Activated T-helper 1 cell treated with Interleukin-2 at 50 U/mL for 16 hours (primary cell): ENCODE data around the gene TEDC1.
A peak's percentile ranks its signal among the peaks of the same experiment; 100 is the strongest.

ENCODE experiments used
- DNase-seq: peaks from one replicate; pipeline ENCODE4 v3.0.0-alpha.2; 2020; ENCODE audit warnings: low read depth

Gene TEDC1

DNA sequence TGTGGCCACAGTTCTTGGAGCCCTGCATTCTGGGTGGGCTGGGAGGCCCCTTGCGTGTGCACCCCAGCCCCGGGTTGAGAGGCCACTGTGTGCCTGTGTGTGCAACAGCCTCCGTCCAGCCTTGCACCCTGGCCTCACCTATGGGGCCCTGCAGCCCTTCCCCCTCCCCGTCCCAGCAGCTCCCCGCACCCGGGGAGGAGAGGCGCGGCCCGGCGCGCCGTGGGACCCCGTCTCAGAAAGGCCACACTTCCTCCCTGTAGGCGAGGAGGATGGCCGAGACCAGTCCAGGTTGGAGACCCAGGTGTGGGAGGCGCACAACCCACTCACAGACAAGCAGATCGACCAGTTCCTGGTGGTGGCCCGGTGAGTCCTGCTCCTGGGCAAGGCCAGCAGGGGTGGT lies 33.0 kb upstream of the TEDC1 start:
- no peak for DNase-seq

DNA sequence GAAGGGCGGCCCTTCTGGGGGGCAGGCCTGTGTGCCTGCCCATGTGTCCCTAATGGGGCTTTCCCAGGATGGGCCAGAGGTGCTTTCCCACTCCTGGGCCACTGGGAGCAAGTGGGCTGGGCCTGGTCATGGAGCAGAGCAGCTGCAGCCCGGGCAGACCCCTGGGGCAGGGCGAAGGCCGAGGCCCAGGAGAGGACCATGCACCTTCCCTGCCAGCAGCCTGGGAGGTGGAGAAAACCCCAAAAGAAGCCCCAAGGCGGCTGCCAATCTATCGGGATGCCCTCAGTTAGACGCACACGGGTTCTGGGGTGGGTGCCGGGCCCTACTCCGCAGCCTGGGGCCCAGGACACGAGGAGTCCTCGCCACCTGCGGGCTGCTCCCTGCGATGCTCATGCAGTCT lies 32.5 kb upstream of the TEDC1 start:
- DNase-seq = no peak

DNA sequence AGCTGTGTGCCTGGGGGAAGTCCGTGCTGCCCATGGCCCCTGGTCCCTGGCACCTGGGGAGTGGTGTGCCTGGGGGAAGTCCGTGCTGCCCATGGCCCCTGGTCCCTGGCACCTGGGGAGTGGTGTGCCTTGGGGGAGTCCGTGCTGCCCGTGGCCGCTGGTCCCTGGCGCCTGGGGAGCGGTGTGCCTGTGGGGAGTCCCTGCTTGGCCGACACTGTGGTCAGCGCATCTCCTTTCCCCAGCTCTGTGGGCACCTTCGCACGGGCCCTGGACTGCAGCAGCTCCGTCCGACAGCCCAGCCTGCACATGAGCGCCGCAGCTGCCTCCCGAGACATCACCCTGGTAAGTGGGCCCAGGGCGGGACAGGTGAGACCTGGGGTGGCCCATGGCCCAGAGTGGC lies 30.9 kb upstream of the TEDC1 start:
- DNase-seq = no peak

DNA sequence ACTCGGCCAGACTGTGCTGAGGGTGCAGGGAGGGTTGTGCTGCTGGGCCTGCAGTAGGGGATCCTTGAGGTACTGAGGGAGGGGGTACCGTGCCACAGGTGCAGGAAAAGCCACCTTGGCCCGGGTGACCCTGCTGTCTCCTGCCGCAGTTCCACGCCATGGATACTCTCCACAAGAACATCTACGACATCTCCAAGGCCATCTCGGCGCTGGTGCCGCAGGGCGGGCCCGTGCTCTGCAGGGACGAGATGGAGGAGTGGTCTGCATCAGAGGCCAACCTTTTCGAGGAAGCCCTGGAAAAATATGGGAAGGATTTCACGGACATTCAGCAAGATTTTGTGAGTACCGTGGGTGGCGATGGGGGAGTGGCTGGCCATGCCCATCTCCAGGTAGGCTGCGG lies 30.4 kb upstream of the TEDC1 start:
- DNase-seq = no peak

DNA sequence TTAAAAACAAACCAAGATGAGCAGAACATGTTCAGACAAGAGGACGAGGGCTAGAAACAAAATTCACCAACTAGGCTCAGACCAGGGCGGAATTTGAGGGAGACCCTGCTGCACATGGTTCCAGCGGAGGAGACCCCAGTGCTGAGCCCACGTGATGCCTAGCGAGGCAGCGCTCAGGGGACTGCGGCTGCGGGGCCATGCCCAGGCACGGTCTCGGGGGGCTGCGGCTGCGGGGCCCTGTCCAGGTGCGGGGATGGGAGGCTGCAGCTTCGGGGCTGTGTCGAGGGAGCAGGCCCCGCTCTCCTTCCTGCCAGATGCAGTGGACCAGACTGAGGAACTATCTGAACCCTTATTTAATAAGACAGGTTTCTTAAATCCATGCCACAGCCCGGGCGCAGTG lies 29.1 kb upstream of the TEDC1 start:
- no peak for DNase-seq

DNA sequence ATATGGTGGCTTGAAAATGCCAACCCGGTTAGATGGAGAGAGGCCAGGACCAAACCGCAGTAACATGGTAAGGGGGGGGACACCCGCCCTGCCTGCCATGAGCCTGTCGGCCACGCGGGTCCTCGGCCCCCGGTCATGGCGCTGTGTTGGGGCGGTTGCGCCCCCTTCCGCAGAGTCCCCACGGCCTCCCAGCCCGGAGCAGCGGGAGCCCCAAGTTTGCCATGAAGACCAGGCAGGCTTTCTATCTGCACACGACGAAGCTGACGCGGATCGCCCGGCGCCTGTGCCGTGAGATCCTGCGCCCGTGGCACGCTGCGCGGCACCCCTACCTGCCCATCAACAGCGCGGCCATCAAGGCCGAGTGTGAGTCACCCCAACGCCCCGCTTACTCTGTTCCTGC lies 26.5 kb upstream of the TEDC1 start:
- no peak for DNase-seq

DNA sequence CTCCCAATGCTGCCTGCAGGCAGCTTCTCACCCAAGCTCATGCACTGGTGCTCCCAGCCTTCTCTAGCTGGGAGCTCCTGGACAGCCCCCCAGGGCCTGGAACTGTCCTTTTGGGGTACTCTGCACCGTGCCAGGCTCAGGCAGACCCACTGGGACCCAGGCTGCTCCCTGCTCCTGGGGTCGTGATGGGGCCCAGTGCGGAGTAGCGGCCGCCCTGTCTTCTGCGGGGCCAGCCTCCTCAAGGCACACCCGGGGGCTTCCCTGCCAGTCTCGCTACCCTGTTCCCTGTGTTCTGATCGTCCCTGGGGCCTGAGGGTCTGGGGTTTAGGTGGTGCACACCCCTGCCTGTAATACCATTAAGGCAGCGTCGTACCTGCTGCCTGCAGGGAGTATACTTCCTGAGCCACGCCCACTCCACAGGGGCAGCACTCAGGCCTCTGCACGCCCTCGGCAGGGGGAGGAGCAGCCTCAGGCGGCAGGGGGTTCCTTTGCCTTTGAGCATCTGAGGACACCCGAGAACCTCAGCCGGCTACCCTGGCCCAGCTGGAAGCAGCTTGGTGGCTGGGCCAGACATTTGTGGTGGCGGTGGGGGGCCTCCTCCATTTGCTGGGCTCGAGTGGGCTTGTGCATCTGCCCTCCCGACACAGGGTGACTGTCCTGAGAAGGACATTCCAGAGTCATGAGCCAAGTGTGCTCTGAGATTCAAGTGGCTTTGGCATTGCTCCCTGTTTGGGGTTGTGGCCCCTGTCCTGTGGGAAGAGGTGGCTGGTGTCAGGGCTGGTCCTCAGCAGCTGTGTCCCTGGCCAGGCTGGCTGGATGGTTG lies 25.6 kb upstream of the TEDC1 start:
- no peak for DNase-seq

DNA sequence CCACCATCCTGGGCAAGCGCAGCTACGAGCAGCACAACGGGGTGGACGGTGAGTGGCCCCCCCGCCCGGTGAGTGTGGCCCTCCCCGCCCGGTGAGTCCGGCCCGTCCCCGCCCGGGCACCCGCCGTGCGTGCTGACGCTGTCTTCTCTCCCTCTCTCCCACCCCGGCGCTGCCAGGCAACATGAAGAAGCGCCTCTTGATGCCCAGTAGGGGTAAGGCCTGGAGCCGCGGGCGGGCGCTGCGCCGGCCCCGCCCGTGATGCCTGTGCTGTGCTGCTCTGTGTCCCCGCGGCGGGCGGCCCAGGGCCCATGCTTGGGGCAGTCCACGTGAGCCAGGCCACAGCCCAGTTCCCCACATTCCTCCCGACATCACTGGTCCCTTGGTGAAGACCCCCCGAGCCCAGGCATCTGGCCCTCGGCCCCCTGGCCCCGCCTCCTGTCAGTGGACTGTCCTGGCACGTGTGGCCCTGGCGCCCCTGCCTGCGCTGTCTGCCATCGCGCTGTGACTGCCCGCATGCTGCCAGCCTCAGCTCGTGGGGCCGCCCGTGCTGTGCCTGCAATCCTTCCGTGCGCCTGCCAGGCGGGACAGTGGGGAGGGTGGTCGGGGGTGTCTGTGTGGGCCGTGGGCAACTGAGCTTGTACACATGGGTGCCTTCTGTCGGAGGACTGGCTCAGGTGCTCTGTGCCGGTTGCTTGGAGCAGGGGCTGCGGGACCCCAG lies 24.4 kb upstream of the TEDC1 start:
- DNase-seq = no peak

DNA sequence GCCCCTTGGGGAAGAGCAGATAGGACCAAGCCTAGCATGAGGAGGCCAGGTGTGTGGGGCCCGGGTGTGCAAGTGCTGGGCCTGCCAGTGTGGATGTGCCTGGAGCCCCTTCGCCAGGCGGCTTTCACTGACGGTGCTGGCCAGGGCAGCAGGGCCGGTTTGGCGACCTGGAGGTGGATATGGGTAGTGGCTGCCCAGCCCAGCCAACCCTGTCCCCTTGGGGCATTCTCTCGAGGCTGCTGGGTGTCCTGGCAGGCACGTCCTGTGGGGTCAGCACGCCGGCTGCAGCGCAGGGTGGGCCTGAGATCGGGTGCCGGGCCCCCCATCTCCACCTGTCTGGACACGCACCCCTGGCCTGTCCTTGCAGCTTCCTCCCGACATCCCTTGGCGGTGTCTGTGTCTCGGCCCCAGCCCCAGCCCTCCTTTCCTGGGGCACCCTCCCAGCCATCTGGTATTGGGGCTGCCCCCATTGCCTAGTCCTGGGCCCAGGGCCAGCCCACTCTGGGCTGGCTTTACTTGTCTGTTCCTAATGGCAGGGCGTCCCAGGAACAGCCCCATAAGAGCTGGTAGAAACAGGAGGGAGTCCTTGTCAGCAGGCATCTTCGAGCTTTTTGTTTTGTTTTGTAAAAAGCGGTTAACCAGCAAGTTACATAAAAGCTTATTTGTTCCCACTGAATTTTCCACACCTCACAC lies 23.7 kb upstream of the TEDC1 start:
- no peak for DNase-seq

DNA sequence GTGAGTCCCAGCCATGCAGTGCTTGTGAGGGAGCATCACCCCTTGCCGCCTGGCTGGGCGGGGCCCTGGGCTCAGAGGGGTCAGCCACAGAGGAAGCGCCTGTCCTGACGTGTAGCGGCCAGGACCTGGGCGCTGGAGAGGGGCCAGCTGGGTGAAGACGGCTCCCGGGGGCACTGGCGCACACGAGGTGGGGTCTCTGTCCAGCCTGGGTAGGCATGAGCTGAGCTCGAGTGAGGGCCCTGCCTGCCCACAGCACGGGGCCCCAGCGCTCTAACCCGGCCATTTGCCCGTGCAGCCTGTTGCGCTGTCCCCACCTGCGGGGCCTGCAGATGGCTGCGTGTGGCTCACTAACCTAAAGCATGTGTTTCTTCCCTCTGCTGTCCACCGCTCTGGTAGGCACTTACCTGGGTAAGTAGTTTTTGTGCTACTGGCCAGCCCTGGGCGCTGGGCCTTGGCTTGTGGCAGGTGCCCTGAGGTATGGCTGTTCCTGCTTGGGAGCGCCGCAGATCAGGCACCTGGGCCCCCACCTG lies 23.0 kb upstream of the TEDC1 start:
- DNase-seq = no peak

DNA sequence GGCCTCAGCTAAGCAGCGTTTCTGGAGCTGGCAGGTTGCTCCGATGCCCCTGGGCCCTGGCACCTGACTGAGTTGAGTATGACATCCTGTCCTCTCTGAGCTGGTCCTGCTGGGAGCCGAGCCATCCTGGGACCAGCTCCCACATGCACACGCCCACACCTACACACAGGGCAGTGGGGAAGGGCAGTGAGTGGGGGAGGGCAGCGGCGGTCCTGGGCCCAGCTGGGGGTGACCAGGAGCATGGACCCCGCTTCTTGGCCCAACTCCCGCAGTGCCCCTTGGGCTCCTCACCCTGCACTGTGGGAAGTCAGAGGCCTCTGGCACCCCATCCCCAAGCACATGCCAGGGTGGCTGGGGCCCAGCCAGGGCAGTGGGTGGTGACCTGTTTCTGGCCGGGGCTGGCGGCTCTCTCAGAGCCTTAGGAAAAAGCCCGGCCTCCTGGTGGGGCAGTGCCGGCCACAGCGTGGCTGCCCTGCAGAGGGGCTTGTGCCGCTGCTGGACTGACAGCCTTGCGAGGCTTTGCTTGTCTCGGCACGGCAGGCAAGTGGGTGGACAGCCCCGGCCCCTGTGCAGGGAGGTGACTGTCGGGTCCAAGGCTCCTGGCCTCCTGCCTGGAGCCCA lies 22.3 kb upstream of the TEDC1 start:
- DNase-seq = no peak

DNA sequence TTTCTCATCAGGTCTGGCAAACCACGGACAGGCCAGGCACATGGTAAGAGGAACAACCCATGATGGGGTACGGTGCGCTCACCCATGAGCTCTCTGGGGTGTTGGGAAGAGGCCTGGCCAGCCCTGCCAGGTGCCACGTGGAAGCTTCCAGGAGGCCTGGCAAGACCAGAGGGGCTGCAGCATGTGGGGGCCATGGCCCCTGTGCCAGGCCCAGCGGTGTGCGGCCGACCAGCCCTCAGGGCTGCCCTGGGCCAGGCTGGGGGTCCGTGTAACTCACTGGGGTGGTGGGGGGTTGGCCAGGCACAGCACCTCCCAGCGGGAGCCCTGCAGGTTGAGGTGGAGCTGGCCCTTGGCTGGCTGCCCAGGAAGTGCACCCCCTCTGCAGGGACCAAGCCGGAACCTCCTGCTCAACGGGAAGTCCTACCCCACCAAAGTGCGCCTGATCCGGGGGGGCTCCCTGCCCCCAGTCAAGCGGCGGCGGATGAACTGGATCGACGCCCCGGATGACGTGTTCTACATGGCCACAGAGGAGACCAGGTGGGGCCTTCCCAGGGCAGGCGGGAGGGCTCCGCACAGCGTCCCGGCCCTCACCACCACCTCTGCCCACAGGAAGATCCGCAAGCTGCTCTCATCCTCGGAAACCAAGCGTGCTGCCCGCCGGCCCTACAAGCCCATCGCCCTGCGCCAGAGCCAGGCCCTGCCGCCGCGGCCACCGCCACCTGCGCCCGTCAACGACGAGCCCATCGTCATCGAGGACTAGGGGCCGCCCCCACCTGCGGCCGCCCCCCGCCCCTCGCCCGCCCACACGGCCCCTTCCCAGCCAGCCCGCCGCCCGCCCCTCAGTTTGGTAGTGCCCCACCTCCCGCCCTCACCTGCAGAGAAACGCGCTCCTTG lies 21.3 kb upstream of the TEDC1 start:
- DNase-seq = no peak

DNA sequence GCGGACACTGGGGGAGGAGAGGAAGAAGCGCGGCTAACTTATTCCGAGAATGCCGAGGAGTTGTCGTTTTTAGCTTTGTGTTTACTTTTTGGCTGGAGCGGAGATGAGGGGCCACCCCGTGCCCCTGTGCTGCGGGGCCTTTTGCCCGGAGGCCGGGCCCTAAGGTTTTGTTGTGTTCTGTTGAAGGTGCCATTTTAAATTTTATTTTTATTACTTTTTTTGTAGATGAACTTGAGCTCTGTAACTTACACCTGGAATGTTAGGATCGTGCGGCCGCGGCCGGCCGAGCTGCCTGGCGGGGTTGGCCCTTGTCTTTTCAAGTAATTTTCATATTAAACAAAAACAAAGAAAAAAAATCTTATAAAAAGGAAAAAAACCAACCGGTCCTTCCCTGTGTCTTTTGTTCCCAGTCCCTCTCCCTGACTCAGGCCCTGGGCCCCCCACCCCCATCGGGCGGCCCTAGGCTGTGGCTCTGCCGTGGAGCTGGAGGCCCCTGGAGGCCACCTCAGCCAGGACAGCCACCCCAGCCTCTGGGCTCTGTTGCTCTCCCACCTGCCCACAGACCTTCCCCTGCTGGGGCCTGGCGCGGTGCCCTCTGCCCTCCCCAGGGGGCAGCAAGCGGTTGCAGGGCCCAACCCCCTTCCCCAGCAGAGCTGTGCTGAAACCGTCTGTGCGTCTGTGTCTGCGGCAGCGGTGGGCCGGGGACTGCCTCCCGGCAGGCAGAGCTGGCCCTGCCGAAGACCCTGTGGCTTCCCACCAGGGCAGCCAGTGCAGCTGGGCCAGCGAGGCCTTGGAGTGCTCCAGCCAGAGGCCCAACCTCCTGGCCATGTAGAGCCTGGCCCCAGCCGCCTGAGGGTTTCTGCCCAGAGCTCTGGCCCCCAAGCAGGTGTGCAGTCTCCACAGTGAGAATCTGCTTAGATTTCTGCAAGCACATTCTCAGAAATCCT lies 20.4 kb upstream of the TEDC1 start:
- DNase-seq = no peak

DNA sequence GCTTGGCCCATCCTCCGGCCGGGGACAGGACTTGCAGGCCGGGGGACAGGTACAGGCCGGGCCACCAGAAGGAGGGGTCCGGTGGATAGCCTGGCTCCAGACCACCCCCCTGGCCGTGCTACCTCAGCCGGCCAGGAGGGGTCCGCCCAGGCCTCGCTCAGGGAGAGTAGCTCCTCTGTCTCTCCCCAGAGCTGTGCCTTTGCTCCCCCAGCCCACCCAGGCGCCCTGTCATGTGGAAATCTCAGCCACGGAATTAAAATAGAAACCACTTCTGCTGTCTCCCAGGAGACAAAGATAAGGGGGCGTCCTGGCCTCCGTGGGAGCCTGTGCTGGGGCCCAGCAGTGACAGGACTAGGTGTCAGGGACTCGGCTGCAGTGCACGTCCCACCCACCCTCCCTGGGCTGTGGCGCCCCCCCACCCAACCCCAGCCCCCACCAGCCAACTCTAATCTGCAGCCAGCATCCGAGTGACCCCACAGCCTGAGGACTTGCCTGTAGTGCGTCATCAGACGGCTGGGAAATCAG lies 19.7 kb upstream of the TEDC1 start:
- no peak for DNase-seq

DNA sequence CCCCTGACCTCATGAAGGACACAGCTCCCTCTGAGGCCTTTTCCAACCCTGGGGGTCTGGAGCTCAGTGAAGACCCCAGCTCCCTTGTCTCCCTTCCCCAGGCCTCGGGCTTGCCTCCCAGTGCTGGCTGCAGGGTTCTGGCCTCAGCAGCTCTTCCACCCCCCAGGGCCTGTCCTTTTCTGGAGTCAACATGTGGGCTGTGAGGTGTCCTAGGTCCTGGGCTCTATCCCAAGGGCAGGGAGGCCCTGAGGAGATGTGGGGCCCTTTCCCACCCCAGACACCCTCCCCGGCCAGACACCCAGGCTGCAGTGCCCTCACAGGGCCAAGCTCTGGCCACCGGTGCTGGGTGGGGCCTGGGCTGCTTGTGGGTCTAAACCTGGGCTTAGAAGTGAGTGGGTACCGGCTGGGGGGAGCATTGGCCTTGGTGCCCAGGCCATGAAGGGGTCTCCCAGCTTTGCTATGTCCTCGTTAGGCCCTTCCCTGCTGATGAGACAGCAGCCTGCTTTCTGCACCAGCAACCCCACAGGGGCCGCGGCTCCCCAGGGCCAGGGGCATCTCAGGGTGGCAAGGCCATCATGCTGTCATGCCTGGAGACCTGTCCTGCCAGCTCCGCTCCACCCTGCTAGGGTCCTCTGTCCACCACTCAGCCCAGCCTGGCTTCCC lies 19.1 kb upstream of the TEDC1 start:
- no peak for DNase-seq

DNA sequence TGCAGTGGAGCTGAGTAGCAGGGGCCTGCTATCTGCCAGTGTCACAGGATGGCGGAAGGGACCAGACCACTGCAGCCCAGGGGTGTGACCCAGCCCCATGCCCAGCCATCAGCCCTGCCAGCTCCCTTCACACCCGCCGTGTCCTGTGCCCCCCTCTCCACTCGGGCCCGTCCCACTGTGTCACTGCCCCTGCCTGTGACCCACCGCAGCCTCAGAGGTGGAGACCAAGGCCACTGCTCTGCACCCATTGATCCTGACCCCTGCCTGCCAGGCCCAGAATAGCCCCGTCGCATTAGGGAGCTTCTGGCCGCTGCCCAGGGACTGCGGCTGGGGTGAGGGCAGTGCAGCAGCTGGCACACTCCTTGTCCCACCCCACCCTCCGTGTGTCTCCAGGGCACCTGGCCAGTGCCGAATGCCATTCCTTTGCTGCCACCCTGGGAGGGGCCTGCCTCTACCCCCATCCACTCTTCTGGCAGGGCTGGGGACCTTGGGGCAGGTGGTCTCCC lies 18.5 kb upstream of the TEDC1 start:
- no peak for DNase-seq

DNA sequence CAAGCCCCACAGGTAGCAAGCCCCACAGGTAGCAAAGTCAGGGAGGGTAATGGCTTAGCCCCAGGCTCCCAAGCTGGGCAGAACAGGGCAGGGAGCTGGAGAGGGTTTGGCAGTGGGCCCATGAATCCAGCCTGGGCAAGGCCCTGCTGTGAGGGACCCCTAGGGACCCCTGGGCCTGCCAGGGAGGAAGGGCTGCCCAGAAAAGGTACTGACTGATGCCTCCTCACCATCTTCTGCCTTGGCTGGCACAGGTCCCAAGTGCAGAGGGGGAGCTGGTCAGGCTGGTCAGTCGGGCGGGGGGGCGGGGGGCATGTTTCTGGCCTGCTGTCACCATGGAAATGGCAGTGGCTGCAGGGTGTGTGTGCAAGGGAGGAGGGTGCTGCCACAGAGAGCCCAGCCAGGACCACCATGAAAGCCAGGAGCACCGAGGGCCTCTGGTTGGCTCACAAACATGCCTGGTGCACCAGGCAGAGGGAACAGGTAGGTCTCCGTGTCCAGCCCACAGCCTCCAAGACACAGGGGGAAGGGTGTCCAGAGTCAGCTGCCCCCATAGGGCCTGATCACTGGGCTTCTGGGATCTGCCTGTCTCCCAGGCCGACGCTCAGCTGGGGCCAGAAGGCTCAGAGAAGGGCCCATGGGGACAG lies 17.9 kb upstream of the TEDC1 start:
- DNase-seq = no peak

DNA sequence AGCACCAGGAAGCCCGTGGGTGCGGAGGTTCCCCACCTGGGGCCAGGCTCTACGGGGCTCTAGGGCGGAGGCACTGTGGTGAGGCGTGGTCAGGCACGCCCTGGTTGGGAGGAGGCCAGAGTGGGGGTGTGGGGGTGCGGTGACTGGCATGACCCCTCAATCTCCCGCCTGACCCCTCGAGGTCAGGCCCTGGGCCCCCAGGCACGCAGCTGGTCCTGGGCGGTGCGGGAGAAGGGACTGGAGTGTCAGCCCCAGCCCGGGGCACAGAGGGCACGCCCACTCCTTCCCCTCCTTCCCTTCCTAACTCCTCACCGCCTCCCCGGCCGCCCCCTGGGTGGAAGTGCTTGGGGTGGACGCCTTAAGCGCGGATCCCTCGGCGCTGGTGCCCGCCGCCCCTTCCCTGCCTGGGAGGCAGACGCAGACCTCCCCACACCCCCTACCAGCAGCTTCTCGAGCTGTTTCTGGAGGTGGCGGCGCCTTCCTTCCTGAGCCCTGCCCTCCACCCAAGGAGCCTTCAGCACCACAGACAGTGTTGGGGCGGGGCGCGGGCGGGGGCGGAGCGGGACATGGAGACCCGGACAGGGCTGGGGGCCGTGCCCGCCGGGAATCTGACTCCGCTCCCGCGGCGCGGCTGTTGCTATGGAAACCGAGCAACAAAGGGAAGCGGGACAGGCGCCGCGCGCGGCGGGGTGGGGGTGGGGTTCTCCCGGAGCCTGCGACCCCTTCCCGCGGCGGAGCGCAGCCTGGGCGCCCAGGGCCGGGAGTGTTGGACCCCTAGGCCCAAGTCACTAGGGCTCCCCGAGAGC lies 17.2 kb upstream of the TEDC1 start:
- peak; percentile 65 for DNase-seq
